HCT116 (cell line): ENCODE results near the gene VEPH1. TPM values are rescaled to one million over a fixed set of nuclear protein-coding genes. Genes with fewer than 3 reads are reported as not detected.

Experiments
- ATAC-seq: fragments of 200-7000 bp; cut with Tn5 transposase; 2 replicates; pipeline ENCODE4 v1.9.1; 2020; ENCODE audit warnings: mild to moderate bottlenecking, moderate library complexity
- BruUV-seq: library from RNA; stranded (reverse); fragments of 400-500 nt; replicated peaks from 2 replicates; lab custom pipeline; 2021; lab: Mats Ljungman, UMichigan
- CTCF ChIA-PET: fragments of 300-600 bp; sonication (Branson Sonifier 250); formaldehyde crosslinking; loops from one replicate; lab custom pipeline; 2021; ENCODE audit warnings: antibody characterized with exemption; lab: Charles Lee
- POLR2A ChIA-PET: fragments of 300-600, 350-600 bp; sonication (Branson Sonifier 250); formaldehyde crosslinking; loops from one replicate; lab custom pipeline; 2021; ENCODE audit warnings: antibody characterized with exemption; lab: Charles Lee
- RAD21 ChIA-PET, 2 experiments: fragments of 300-600 bp; sonication (Branson Sonifier 250); formaldehyde crosslinking; loops; one replicate each; lab custom pipeline; 2023; ENCODE audit warnings: low total read pairs in 2 of 2; ENCODE audit not compliant: uncharacterized antibody in 2 of 2, unreplicated experiment in 2 of 2, low non-redundant PET in 1 of 2; lab: Charles Lee
- DNase-seq: peaks from one replicate; pipeline ENCODE4 v3.0.0-alpha.2; 2010; ENCODE audit warnings: low read depth, low spot score
- H2AFZ ChIP-seq: fragments of 200-600 bp; shearing (Covaris generic), sonication (generic); 2 replicates; pipeline ENCODE4 v1.6.1; 2017; ENCODE audit warnings: low read depth, mixed run types, mixed read lengths, antibody characterized with exemption, low read length; ENCODE audit not compliant: poor library complexity, severe bottlenecking
- H3K27ac ChIP-seq: 2 replicates; pipeline ENCODE4 v1.5.1; 2012; ENCODE audit warnings: low read depth, low read length
- H3K27me3 ChIP-seq: fragments of 200-600 bp; sonication (generic); 2 replicates; pipeline ENCODE4 v1.6.1; 2016; ENCODE audit warnings: mixed run types, low read length, mixed read lengths; ENCODE audit not compliant: insufficient read depth
- H3K36me3 ChIP-seq, 2 experiments: fragments of 200-500 bp in 1 of 2; fragments of 200-600 bp in 1 of 2; sonication (Bioruptor generic) in 1 of 2; sonication (generic) in 1 of 2; 2 replicates each; pipeline versions ENCODE4 v1.5.1 to v1.6.1; 2014 to 2016; ENCODE audit warnings: low read length in 2 of 2, inconsistent platforms in 1 of 2, mixed read lengths in 1 of 2, mixed run types in 1 of 2; ENCODE audit not compliant: insufficient read depth in 2 of 2, control insufficient read depth in 1 of 2
- H3K4me1 ChIP-seq, 2 experiments: fragments of 200-600 bp in 1 of 2; sonication (generic) in 1 of 2; 2 replicates each; pipeline versions ENCODE4 v1.5.1 to v1.6.1; 2012 to 2017; ENCODE audit warnings: low read length in 2 of 2, inconsistent platforms in 1 of 2, mild to moderate bottlenecking in 1 of 2, mixed read lengths in 1 of 2, mixed run types in 1 of 2, moderate library complexity in 1 of 2; ENCODE audit not compliant: insufficient read depth in 2 of 2, control insufficient read depth in 1 of 2
- H3K4me2 ChIP-seq: fragments of 200-600 bp; sonication (generic); 2 replicates; pipeline ENCODE4 v1.6.1; 2017; ENCODE audit warnings: mixed run types, low read length, mixed read lengths
- H3K4me3 ChIP-seq, 2 experiments: fragments of 200-600 bp in 1 of 2; sonication (generic) in 1 of 2; replicated peaks in 1 of 2; 2 replicates each; pipeline ENCODE4 v1.5.1; 2011 to 2016; ENCODE audit warnings: low read length in 2 of 2, control low read depth in 1 of 2, low read depth in 1 of 2, mild to moderate bottlenecking in 1 of 2, mixed read lengths in 1 of 2, mixed run types in 1 of 2
- H3K79me2 ChIP-seq: fragments of 200-600 bp; sonication (generic); 2 replicates; pipeline ENCODE4 v1.6.1; 2017; ENCODE audit warnings: mild to moderate bottlenecking, mixed run types, low read length, moderate library complexity, mixed read lengths; ENCODE audit not compliant: insufficient read depth
- H3K9ac ChIP-seq: fragments of 200-600 bp; sonication (generic); 2 replicates; pipeline ENCODE4 v1.6.1; 2016; ENCODE audit warnings: low read length, mixed read lengths
- H3K9me2 ChIP-seq: fragments of 200-600 bp; sonication (generic), shearing (Covaris generic); 2 replicates; pipeline ENCODE4 v1.6.1; 2017; ENCODE audit warnings: mixed run types, mild to moderate bottlenecking, moderate library complexity; ENCODE audit not compliant: insufficient read depth
- H3K9me3 ChIP-seq, 2 experiments: fragments of 200-500 bp in 1 of 2; fragments of 200-600 bp in 1 of 2; sonication (Bioruptor generic) in 1 of 2; sonication (generic) in 1 of 2; 2 replicates each; pipeline ENCODE4 v1.6.1; 2014 to 2017; ENCODE audit warnings: low read length in 2 of 2, mixed read lengths in 2 of 2, inconsistent platforms in 1 of 2, low read depth in 1 of 2, mild to moderate bottlenecking in 1 of 2, mixed run types in 1 of 2, moderate library complexity in 1 of 2; ENCODE audit not compliant: control insufficient read depth in 1 of 2, insufficient read depth in 1 of 2
- H4K20me1 ChIP-seq: fragments of 200-600 bp; sonication (generic), shearing (Covaris generic); 2 replicates; pipeline ENCODE4 v1.6.1; 2017; ENCODE audit warnings: mixed run types, mild to moderate bottlenecking, moderate library complexity; ENCODE audit not compliant: insufficient read depth
- CBX3 ChIP-seq: IDR thresholded peaks from 2 replicates; pipeline ENCODE4 v1.6.1; 2012; ENCODE audit warnings: low read depth
- ELF1 ChIP-seq: IDR thresholded peaks from 2 replicates; pipeline ENCODE4 v1.6.1; 2012; ENCODE audit warnings: low read depth, borderline replicate concordance
- EZH2phosphoT487 ChIP-seq: fragments of 200-600 bp; IDR thresholded peaks from 2 replicates; pipeline ENCODE4 v1.6.1; 2018; ENCODE audit warnings: antibody characterized with exemption, borderline replicate concordance
- JUND ChIP-seq: IDR thresholded peaks from 2 replicates; pipeline ENCODE4 v1.6.1; 2012
- MAX ChIP-seq: IDR thresholded peaks from 2 replicates; pipeline ENCODE4 v1.6.1; 2012
- SP1 ChIP-seq: IDR thresholded peaks from 2 replicates; pipeline ENCODE4 v1.6.1; 2012; ENCODE audit warnings: low read depth
- SRF ChIP-seq: IDR thresholded peaks from 2 replicates; pipeline ENCODE4 v1.6.1; 2012; ENCODE audit warnings: low read depth
- TCF7L2 ChIP-seq: IDR thresholded peaks from 2 replicates; pipeline ENCODE4 v1.7.0; 2011; ENCODE audit warnings: borderline replicate concordance, inconsistent platforms; ENCODE audit not compliant: insufficient read depth, insufficient read length; ENCODE audit errors: extremely low read depth
- YY1 ChIP-seq: IDR thresholded peaks from 2 replicates; pipeline ENCODE4 v1.6.1; 2011; ENCODE audit warnings: low read length, low read depth, moderate library complexity, mild to moderate bottlenecking; ENCODE audit not compliant: insufficient replicate concordance; ENCODE audit errors: extremely low read depth
- ZBTB33 ChIP-seq: IDR thresholded peaks from 2 replicates; pipeline ENCODE4 v1.6.1; 2011; ENCODE audit warnings: mild to moderate bottlenecking, low read length, moderate library complexity; ENCODE audit not compliant: insufficient replicate concordance; ENCODE audit errors: extremely low read depth
- ZFX ChIP-seq: fragments of 450-650 bp; IDR thresholded peaks from 2 replicates; pipeline ENCODE4 v1.6.1; 2017
- intact Hi-C: fragments of 100-400 bp; cut with micrococcal nuclease; formaldehyde crosslinking; loops from 2 replicates; pipeline ENCODE4 v1.10.0; 2022
- total RNA-seq: library from RNA; stranded (reverse); gene quantifications from one replicate; pipeline ENCODE4 v1.2.1, GENCODE V29; 2021; ENCODE audit not compliant: unreplicated experiment

The VEPH1 gene
- total RNA-seq, 1 experiment from 2014 or later = 4.9 TPM

DNA sequence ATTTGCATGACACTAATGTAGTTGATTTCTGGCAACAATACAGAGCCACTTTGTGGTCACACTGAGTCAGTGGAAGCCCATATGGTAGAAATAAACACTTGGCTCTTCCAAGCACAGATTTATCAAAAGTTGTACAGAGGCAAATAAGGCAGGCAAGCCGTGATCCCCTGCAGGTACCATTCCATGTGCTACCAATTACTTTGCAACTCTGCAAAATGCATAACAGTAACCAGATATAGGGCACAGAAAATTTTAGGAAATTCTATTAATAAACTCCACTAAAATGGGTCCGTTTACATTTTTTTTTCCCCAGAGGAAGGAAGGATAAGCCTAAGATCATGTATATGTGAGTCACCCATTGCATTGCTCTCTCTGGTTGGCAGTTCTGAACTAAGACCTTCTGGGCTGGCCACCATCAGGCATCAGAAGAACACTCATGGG, 169.6 kb downstream of the VEPH1 start:
- no peaks in the 10 kb centered on the region for H3K9me2 ChIP-seq
- no peaks in the 10 kb centered on the region for H3K36me3 ChIP-seq
- BruUV-seq = no TSS peak
- no peak overlapping the region for H2AFZ ChIP-seq
- H3K27me3 ChIP-seq = no peaks in the 10 kb centered on the region
- ATAC-seq (no peak), DNase-seq (no peak)
- no peaks in the 10 kb centered on the region for H3K4me1 ChIP-seq
- RAD21 ChIA-PET = no interaction called here
- H4K20me1 ChIP-seq = no peaks in the 10 kb centered on the region
- CTCF ChIA-PET = no interaction called here
- H3K9ac ChIP-seq = no peak overlapping the region
- POLR2A ChIA-PET = no interaction called here
- intact Hi-C loops = no loop called here
- no peaks in the 10 kb centered on the region for H3K79me2 ChIP-seq
- H3K4me3 ChIP-seq = no peak overlapping the region
- no peak for TF ChIP-seq CBX3
- no peak for TF ChIP-seq SP1
- no peak for TF ChIP-seq JUND
- TF ChIP-seq ZFX = no peak
- TF ChIP-seq MAX = no peak
- no peak for TF ChIP-seq TCF7L2
- no peak for TF ChIP-seq EZH2phosphoT487
- no peak for TF ChIP-seq SRF
- TF ChIP-seq ZBTB33 = no peak
- no peak for TF ChIP-seq YY1
- no peak for TF ChIP-seq ELF1
- no peak overlapping the region for H3K4me2 ChIP-seq
- H3K9me3 ChIP-seq = no peaks in the 10 kb centered on the region
- H3K27ac ChIP-seq = no peak overlapping the region
